Measurements from ENCODE around the gene HMGCL.

The HMGCL gene

DNA sequence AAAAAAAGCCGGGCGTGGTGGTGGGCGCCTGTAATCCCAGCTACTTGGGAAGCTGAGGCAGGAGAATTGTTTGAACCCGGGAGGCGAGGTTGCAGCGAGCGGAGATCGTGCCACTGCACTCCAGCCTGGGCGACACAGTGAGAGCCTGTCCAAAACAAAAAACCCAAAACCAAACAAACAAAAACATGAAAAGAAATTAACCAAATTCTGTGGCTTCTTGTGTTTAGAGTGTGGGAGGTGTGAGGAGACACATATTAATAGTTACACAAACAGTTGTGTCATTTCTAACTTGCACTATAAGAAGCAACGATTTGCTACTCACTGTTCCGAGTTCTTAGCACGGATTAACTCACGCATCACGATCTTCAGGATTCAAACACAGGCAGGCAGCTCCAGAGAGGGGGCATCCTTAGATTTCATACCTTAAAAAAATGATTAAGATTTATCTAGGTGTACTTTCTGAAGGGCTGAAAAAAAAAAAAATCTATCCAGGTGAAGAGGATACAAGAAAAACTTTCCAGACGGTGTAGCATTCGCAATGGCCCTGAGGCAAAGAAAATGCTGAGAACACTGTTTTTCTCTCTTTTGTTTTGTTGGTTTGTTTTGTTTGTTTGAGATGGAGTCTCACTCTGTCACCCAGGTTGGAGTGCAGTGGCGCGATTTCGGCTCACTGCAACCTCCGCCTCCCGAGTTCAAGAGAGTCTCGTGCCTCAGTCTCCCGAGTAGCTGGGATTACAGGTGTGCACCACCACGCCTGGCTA, 713 bp upstream of the HMGCL start:
- H3K4me3 ChIP-seq (replicated peaks; ENCODE audit: low read depth, low read length): peak overlapping the region; percentile 87
- DNase-seq (ENCODE audit: extremely low read depth, low read depth): no peak
- TF ChIP-seq CTCF (IDR thresholded peaks at IDR 0.05; ENCODE audit: low read depth, low read length, missing control alignments): no peak

GRCh38 chr1:23824711-23825075, 536 bp downstream of the HMGCL start:
- no peak for TF ChIP-seq CTCF (IDR thresholded peaks at IDR 0.05; ENCODE audit: low read depth, low read length, missing control alignments)
- H3K4me3 ChIP-seq (replicated peaks; ENCODE audit: low read depth, low read length): peak overlapping the region; percentile 87
- DNase-seq (ENCODE audit: extremely low read depth, low read depth): no peak

DNA sequence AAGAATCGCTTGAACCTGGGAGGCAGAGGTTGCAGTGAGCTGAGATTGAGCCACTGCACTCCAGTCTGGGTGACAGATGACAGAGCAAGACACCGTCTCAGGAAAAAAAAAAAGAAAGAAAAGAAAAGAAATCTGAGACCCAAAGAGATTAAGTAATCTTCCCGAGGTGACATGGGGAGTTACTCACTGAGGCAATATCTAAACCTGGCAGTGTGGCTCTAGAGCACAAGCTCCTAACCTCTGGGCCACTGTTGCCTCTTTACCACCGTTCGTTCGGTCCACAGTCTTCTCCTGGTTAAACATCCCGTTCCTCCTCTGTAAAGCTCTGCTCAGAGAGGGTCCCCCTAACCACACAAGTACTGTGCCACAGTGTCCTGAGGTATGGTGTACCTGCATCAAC, 1.5 kb downstream of the HMGCL start:
- DNase-seq (ENCODE audit: extremely low read depth, low read depth): no peak
- TF ChIP-seq CTCF (IDR thresholded peaks at IDR 0.05; ENCODE audit: low read depth, low read length, missing control alignments): no peak
- H3K4me3 ChIP-seq (replicated peaks; ENCODE audit: low read depth, low read length): no peak overlapping the region

- no peak for TF ChIP-seq CTCF (IDR thresholded peaks at IDR 0.05; ENCODE audit: low read depth, low read length, missing control alignments)
- DNase-seq (ENCODE audit: extremely low read depth, low read depth): no peak
- no peak overlapping the region for H3K4me3 ChIP-seq (replicated peaks; ENCODE audit: low read depth, low read length)
These were observed 7.6 kb downstream of the HMGCL start for GRCh38 chr1:23817633-23818032.

- no peak overlapping the region for H3K4me3 ChIP-seq (replicated peaks; ENCODE audit: low read depth, low read length)
- TF ChIP-seq CTCF (IDR thresholded peaks at IDR 0.05; ENCODE audit: low read depth, low read length, missing control alignments): no peak
- no peak for DNase-seq (ENCODE audit: extremely low read depth, low read depth)
These were observed 8.3 kb downstream of the HMGCL start for GRCh38 chr1:23816906-23817305.

GRCh38 chr1:23816361-23816760, 8.9 kb downstream of the HMGCL start:
- DNase-seq (ENCODE audit: extremely low read depth, low read depth): no peak
- TF ChIP-seq CTCF (IDR thresholded peaks at IDR 0.05; ENCODE audit: low read depth, low read length, missing control alignments): no peak
- no peak overlapping the region for H3K4me3 ChIP-seq (replicated peaks; ENCODE audit: low read depth, low read length)

DNA sequence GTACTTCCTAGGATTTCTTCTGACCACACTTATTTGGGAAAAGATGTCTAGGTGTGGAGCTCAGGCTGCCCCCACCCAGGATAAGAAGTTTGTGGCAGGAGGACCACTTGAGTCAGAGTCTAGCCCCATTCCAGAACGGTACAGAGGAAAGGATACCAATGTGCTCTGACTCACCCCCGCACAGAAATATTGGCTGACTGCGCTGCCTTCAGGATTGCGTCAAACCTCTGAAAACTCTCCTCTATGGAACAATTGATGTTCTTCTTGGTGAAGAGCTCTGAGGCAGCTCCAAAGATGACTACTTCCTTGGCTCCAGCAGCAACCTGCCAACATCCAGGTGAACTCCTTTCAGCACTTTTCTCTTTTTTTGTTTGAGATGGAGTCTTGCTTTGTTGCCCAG, 11.2 kb downstream of the HMGCL start:
- no peak for TF ChIP-seq CTCF (IDR thresholded peaks at IDR 0.05; ENCODE audit: low read depth, low read length, missing control alignments)
- no peak for DNase-seq (ENCODE audit: extremely low read depth, low read depth)
- H3K4me3 ChIP-seq (replicated peaks; ENCODE audit: low read depth, low read length): no peak overlapping the region

Data from HFF-Myc (cell line).